HepG2 (cell line): Measurements from ENCODE around the gene ISY1. TPM values are rescaled to one million over a fixed set of nuclear protein-coding genes. Genes with fewer than 3 reads are reported as not detected.

Experiments
- BORCS8-MEF2B ChIP-seq: sonication (generic); formaldehyde crosslinking; IDR thresholded peaks from 2 replicates; pipeline ENCODE4 v1.8.0; 2022; ENCODE audit warnings: mild to moderate bottlenecking, missing genetic modification reagents
- GPN1 ChIP-seq: sonication (generic); formaldehyde crosslinking; IDR thresholded peaks from 2 replicates; pipeline ENCODE4 v1.5.1; 2020; ENCODE audit warnings: missing genetic modification reagents, borderline replicate concordance
- HNRNPLL ChIP-seq: fragments of 200-400 bp; formaldehyde crosslinking; IDR thresholded peaks from 2 replicates; pipeline ENCODE4 v1.6.1; 2017; ENCODE audit warnings: mild to moderate bottlenecking, low read depth, low read length; ENCODE audit not compliant: poor library complexity, severe bottlenecking
- HOXA9 ChIP-seq: sonication (generic); formaldehyde crosslinking; IDR thresholded peaks from 2 replicates; pipeline ENCODE4 v1.8.1; 2022; ENCODE audit warnings: missing genetic modification reagents, mild to moderate bottlenecking, moderate library complexity, borderline replicate concordance
- MXI1 ChIP-seq: IDR thresholded peaks from 3 replicates; pipeline ENCODE4 v1.6.1; 2012; ENCODE audit warnings: low read depth, low read length, inconsistent platforms, borderline replicate concordance
- MYC ChIP-seq: sonication (generic); formaldehyde crosslinking; IDR thresholded peaks from 2 replicates; pipeline ENCODE4 v1.9.0; 2021; ENCODE audit warnings: missing genetic modification reagents, borderline replicate concordance
- NFRKB ChIP-seq: fragments of 450-650 bp; IDR thresholded peaks from 2 replicates; pipeline ENCODE4 v1.6.1; 2017
- PHF8 ChIP-seq: sonication (generic); formaldehyde crosslinking; IDR thresholded peaks from 2 replicates; pipeline ENCODE4 v1.5.0; 2020; ENCODE audit warnings: missing genetic modification reagents
- POLR2A ChIP-seq, 2 experiments: IDR thresholded peaks; 2 replicates each; pipeline ENCODE4 v1.6.1; 2011; ENCODE audit warnings: low read depth in 2 of 2, low read length in 2 of 2, mild to moderate bottlenecking in 1 of 2, moderate library complexity in 1 of 2; ENCODE audit not compliant: insufficient read depth in 1 of 2
- POLR2AphosphoS5 ChIP-seq: IDR thresholded peaks from 2 replicates; pipeline ENCODE4 v1.6.1; 2012; ENCODE audit warnings: low read depth, low read length
- RBFOX2 ChIP-seq: fragments of 200-400 bp; formaldehyde crosslinking; IDR thresholded peaks from 2 replicates; pipeline ENCODE4 v1.6.1; 2017; ENCODE audit warnings: low read depth, mild to moderate bottlenecking, low read length
- SP5 ChIP-seq: IDR thresholded peaks from 2 replicates; pipeline ENCODE4 v1.6.1; 2016; ENCODE audit warnings: low read depth, borderline replicate concordance
- ZBTB20 ChIP-seq: sonication (generic); formaldehyde crosslinking; IDR thresholded peaks from 2 replicates; pipeline ENCODE4 v1.8.1; 2023; ENCODE audit warnings: missing genetic modification reagents, low read depth, mild to moderate bottlenecking, borderline replicate concordance
- ZNF143 ChIP-seq: sonication (generic); formaldehyde crosslinking; IDR thresholded peaks from 2 replicates; pipeline ENCODE4 v1.4.0; 2020; ENCODE audit warnings: missing genetic modification reagents
- polyA plus RNA-seq, 8 experiments: library from polyadenylated mRNA; depleted of rRNA in 3 of 8; stranded (reverse) in 7 of 8; unstranded in 1 of 8; fragments of >200 nt; fragmentation: Illumina TruSeq in 4 of 8; extraction: Trizol in 4 of 8; gene quantifications; 2 replicates each; pipeline versions ENCODE4 v1.2.1 to v1.2.3, GENCODE V29; 2011 to 2016; ENCODE audit warnings: low read depth in 4 of 8, missing spikeins in 1 of 8, mixed read lengths in 1 of 8; ENCODE audit not compliant: insufficient read depth in 1 of 8
- total RNA-seq, 5 experiments: library from RNA; depleted of rRNA; stranded (reverse); fragments of >200 nt; fragmentation: Illumina TruSeq; extraction: Trizol; gene quantifications; 2 replicates each; pipeline ENCODE4 v1.2.3, GENCODE V29; 2016; ENCODE audit warnings: low read depth in 1 of 5
- TF ChIP-seq, protein P1 (sequence below): IDR thresholded peaks from 2 replicates; pipeline ENCODE4 v1.4.0; 2020; ENCODE audit warnings: mild to moderate bottlenecking, missing genetic modification reagents
- TF ChIP-seq, protein P2 (sequence below): sonication (generic); formaldehyde crosslinking; IDR thresholded peaks from 2 replicates; pipeline ENCODE4 v1.5.0; 2020; ENCODE audit warnings: mild to moderate bottlenecking, missing genetic modification reagents, borderline replicate concordance
- TF ChIP-seq, protein P3 (sequence below): sonication (generic); formaldehyde crosslinking; IDR thresholded peaks from 2 replicates; pipeline ENCODE4 v1.4.0; 2020; ENCODE audit warnings: missing genetic modification reagents, borderline replicate concordance
- TF ChIP-seq, protein P4 (sequence below): sonication (generic); formaldehyde crosslinking; IDR thresholded peaks from 2 replicates; pipeline ENCODE4 v1.4.0; 2020; ENCODE audit warnings: mild to moderate bottlenecking, low read depth, missing genetic modification reagents

The ISY1 gene
- total and polyA plus RNA-seq, 2 of the 13 experiments (the other 11 are each of a cell fraction or from before 2014, with no cell fraction given), result 21.0 to 39.1 TPM

DNA sequence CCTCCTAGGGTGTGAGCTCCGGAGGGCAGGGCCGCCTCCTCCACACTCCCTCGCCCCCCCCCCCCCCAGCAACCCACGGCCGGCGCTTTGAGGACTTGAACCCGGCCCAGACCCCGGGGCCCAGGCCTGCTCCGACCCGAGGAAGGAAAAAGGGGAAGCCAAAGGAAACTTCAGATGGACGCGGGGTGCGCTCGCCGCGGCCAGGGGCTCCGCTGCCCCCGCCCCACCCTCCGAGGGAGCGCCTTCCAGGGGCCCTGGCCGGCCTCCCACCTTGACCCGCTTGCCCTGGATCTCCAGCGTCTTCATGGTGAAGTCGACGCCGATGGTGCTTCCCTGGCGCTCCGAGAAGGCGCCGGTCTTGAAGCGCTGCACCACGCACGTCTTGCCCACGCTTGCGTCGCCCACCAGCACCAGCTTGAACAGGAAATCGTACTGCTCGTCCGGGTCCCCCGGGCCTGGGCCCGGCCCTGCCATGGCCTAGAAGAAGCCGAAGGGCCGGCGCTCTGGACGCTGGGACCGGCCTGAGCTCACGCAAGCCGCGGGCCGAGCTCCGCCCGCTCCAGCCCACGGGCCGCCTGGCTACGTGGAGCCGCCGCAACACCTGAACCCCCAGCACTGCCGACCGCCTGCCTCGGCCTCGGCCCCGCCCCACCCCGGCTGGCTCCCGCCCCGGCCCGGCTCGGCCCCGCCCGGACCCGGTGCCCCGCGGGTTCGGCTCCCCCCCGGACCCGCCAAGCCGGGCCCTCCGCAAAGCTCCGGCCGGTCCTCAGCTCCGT, 39.7 kb downstream of the ISY1 start (continued):
- TF ChIP-seq, protein P1, sequence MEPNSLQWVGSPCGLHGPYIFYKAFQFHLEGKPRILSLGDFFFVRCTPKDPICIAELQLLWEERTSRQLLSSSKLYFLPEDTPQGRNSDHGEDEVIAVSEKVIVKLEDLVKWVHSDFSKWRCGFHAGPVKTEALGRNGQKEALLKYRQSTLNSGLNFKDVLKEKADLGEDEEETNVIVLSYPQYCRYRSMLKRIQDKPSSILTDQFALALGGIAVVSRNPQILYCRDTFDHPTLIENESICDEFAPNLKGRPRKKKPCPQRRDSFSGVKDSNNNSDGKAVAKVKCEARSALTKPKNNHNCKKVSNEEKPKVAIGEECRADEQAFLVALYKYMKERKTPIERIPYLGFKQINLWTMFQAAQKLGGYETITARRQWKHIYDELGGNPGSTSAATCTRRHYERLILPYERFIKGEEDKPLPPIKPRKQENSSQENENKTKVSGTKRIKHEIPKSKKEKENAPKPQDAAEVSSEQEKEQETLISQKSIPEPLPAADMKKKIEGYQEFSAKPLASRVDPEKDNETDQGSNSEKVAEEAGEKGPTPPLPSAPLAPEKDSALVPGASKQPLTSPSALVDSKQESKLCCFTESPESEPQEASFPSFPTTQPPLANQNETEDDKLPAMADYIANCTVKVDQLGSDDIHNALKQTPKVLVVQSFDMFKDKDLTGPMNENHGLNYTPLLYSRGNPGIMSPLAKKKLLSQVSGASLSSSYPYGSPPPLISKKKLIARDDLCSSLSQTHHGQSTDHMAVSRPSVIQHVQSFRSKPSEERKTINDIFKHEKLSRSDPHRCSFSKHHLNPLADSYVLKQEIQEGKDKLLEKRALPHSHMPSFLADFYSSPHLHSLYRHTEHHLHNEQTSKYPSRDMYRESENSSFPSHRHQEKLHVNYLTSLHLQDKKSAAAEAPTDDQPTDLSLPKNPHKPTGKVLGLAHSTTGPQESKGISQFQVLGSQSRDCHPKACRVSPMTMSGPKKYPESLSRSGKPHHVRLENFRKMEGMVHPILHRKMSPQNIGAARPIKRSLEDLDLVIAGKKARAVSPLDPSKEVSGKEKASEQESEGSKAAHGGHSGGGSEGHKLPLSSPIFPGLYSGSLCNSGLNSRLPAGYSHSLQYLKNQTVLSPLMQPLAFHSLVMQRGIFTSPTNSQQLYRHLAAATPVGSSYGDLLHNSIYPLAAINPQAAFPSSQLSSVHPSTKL (CRISPR knock-in tag), result 0 out of 2 replicates have a peak, but pooled peaks have one; percentile 12
- TF ChIP-seq HNRNPLL (peak; percentile 62), ZBTB20 (no peak), HOXA9 (CRISPR knock-in tag) (no peak), GPN1 (CRISPR knock-in tag) (0 out of 2 replicates have a peak, but pooled peaks have one; percentile 54), MXI1 (no peak), ZNF143 (peak; percentile 22; the same call in 1 of the 2 replicates), MYC (CRISPR knock-in tag) (peak; percentile 49; the same call in 1 of the 2 replicates), POLR2AphosphoS5 (peak; percentile 42; the same call in 1 of the 2 replicates), BORCS8-MEF2B (no peak), RBFOX2 (peak; percentile 82), NFRKB (no peak), SP5 (CRISPR knock-in tag) (no peak), PHF8 (CRISPR knock-in tag) (peak; percentile 64), POLR2A (IDR thresholded peaks at IDR 0.05; ENCODE audit: insufficient read depth in 1 of 2, low read depth in 2 of 2, low read length in 2 of 2) (peak; percentile 57 to 69; a peak in 3 of 4 replicates)
- TF ChIP-seq, protein P2, sequence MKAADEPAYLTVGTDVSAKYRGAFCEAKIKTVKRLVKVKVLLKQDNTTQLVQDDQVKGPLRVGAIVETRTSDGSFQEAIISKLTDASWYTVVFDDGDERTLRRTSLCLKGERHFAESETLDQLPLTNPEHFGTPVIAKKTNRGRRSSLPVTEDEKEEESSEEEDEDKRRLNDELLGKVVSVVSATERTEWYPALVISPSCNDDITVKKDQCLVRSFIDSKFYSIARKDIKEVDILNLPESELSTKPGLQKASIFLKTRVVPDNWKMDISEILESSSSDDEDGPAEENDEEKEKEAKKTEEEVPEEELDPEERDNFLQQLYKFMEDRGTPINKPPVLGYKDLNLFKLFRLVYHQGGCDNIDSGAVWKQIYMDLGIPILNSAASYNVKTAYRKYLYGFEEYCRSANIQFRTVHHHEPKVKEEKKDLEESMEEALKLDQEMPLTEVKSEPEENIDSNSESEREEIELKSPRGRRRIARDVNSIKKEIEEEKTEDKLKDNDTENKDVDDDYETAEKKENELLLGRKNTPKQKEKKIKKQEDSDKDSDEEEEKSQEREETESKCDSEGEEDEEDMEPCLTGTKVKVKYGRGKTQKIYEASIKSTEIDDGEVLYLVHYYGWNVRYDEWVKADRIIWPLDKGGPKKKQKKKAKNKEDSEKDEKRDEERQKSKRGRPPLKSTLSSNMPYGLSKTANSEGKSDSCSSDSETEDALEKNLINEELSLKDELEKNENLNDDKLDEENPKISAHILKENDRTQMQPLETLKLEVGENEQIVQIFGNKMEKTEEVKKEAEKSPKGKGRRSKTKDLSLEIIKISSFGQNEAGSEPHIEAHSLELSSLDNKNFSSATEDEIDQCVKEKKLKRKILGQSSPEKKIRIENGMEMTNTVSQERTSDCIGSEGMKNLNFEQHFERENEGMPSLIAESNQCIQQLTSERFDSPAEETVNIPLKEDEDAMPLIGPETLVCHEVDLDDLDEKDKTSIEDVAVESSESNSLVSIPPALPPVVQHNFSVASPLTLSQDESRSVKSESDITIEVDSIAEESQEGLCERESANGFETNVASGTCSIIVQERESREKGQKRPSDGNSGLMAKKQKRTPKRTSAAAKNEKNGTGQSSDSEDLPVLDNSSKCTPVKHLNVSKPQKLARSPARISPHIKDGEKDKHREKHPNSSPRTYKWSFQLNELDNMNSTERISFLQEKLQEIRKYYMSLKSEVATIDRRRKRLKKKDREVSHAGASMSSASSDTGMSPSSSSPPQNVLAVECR, result peak; percentile 47
- TF ChIP-seq, protein P3, sequence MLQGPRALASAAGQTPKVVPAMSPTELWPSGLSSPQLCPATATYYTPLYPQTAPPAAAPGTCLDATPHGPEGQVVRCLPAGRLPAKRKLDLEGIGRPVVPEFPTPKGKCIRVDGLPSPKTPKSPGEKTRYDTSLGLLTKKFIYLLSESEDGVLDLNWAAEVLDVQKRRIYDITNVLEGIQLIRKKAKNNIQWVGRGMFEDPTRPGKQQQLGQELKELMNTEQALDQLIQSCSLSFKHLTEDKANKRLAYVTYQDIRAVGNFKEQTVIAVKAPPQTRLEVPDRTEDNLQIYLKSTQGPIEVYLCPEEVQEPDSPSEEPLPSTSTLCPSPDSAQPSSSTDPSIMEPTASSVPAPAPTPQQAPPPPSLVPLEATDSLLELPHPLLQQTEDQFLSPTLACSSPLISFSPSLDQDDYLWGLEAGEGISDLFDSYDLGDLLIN (CRISPR knock-in tag), result no peak
- TF ChIP-seq, protein P4, sequence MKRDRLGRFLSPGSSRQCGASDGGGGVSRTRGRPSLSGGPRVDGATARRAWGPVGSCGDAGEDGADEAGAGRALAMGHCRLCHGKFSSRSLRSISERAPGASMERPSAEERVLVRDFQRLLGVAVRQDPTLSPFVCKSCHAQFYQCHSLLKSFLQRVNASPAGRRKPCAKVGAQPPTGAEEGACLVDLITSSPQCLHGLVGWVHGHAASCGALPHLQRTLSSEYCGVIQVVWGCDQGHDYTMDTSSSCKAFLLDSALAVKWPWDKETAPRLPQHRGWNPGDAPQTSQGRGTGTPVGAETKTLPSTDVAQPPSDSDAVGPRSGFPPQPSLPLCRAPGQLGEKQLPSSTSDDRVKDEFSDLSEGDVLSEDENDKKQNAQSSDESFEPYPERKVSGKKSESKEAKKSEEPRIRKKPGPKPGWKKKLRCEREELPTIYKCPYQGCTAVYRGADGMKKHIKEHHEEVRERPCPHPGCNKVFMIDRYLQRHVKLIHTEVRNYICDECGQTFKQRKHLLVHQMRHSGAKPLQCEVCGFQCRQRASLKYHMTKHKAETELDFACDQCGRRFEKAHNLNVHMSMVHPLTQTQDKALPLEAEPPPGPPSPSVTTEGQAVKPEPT, result no peak
